Natural killer cell (primary cell): ENCODE measurements around the gene SMAD7. TPM values are rescaled to one million over a fixed set of nuclear protein-coding genes. Genes with fewer than 3 reads are reported as not detected.

Source experiments
- ATAC-seq, 3 donors: fragments of 150-1000 bp in 2 of 3; fragments of 200-7000 bp in 1 of 3; cut with Tn5 transposase; 1 replicate in 1 of 3; 2 replicates in 2 of 3; pipeline ENCODE4 v1.10.0; 2021; ENCODE audit warnings: mild to moderate bottlenecking in 2 of 3, moderate library complexity in 2 of 3
- DNase-seq, 2 donors: peaks; one replicate each; pipeline versions ENCODE4 v3.0.0 to v3.0.0-alpha.2; 2013 to 2021; ENCODE audit warnings: mixed read lengths in 1 of 2
- H3K27ac ChIP-seq: one replicate; pipeline ENCODE4 v1.5.1; 2013; ENCODE audit warnings: mild to moderate bottlenecking, low read length
- H3K27me3 ChIP-seq: one replicate; pipeline ENCODE4 v1.6.1; 2013; ENCODE audit warnings: low read length; ENCODE audit not compliant: control insufficient read depth, insufficient read depth
- H3K36me3 ChIP-seq: one replicate; pipeline ENCODE4 v1.6.1; 2013; ENCODE audit warnings: low read length; ENCODE audit not compliant: control insufficient read depth, insufficient read depth
- H3K4me1 ChIP-seq: one replicate; pipeline ENCODE4 v1.6.1; 2013; ENCODE audit warnings: low read length; ENCODE audit not compliant: control insufficient read depth, insufficient read depth
- H3K4me3 ChIP-seq: one replicate; pipeline ENCODE4 v1.5.1; 2013; ENCODE audit warnings: low read length
- H3K9me3 ChIP-seq: one replicate; pipeline ENCODE4 v1.6.1; 2013; ENCODE audit warnings: low read length; ENCODE audit not compliant: control insufficient read depth, insufficient read depth
- H3K27ac Mint-ChIP-seq, 2 donors: one replicate each; pipeline ENCODE4 v1.8.0; 2022; ENCODE audit warnings: mild to moderate bottlenecking in 2 of 2, mixed read lengths in 2 of 2, moderate library complexity in 1 of 2
- H3K27me3 Mint-ChIP-seq, 2 donors: one replicate each; pipeline ENCODE4 v1.8.0; 2022; ENCODE audit warnings: low read depth in 2 of 2, mixed read lengths in 2 of 2
- H3K36me3 Mint-ChIP-seq: one replicate; pipeline ENCODE4 v1.8.0; 2022; ENCODE audit warnings: mixed read lengths
- H3K4me1 Mint-ChIP-seq, 2 donors: one replicate each; pipeline ENCODE4 v1.8.0; 2022; ENCODE audit warnings: mixed read lengths in 2 of 2
- H3K4me3 Mint-ChIP-seq: one replicate; pipeline ENCODE4 v1.8.0; 2022; ENCODE audit warnings: mild to moderate bottlenecking, moderate library complexity, mixed read lengths
- H3K9me3 Mint-ChIP-seq, 2 donors: one replicate each; pipeline ENCODE4 v1.8.0; 2022; ENCODE audit warnings: mixed read lengths in 2 of 2
- CTCF ChIP-seq: fragments of 200-600 bp; IDR thresholded peaks from one replicate; pipeline ENCODE4 v1.8.0; 2022; ENCODE audit warnings: antibody characterized with exemption
- WGBS: methylation state at CpG from one replicate; pipeline ENCODE4 v1.1.7; 2013; ENCODE audit warnings: missing lambda C conversion rate; ENCODE audit not compliant: insufficient coverage; 5-methylcytosine and 5-hydroxymethylcytosine counted together
- intact Hi-C: fragments of 100-400 bp; cut with micrococcal nuclease; formaldehyde crosslinking; loops from one replicate; pipeline ENCODE4 v1.14.2; 2022
- total RNA-seq, 4 donors: library from RNA; stranded (reverse); fragments of 120-200 nt in 1 of 4; gene quantifications; one replicate each; pipeline versions ENCODE4 v1.2.3 to v1.2.4, GENCODE V29; 2013 to 2022

SMAD7 gene
- total RNA-seq, 3 donors from 2014 or later (not counting 1 experiment from before 2014, with no cell fraction given), result 127 to 204 (median 182) TPM

GRCh38 chr18:48921305-48922225 lies 29.2 kb downstream of the SMAD7 start:
- DNase-seq (peak in 1 of 2 donors; percentile 18), ATAC-seq (no peak)
- TF ChIP-seq CTCF, result no peak
- H3K27me3 ChIP-seq, result no peaks in the 10 kb centered on the region
- no peak overlapping the region for H3K27ac ChIP-seq
- 96% methylated on average over 33 of the region's 34 CpGs for WGBS
- peaks cover 19% of the 10 kb centered on the region for H3K36me3 Mint-ChIP-seq
- no peaks in the 10 kb centered on the region for H3K27me3 Mint-ChIP-seq
- peaks cover 64% of the 10 kb centered on the region for H3K4me1 ChIP-seq
- peaks cover 84 to 90% of the 10 kb centered on the region in 2 donors for H3K4me1 Mint-ChIP-seq
- no peak overlapping the region for H3K4me3 ChIP-seq
- no peaks in the 10 kb centered on the region for H3K9me3 Mint-ChIP-seq
- peak overlapping the region; percentile 62 for H3K4me3 Mint-ChIP-seq
- peaks cover 24% of the 10 kb centered on the region for H3K36me3 ChIP-seq
- H3K27ac Mint-ChIP-seq, result peak overlapping the region; percentile 95 to 96
- no peaks in the 10 kb centered on the region for H3K9me3 ChIP-seq
- intact Hi-C loops, result no loop called here

- intact Hi-C loops, result no loop called here
- no peak overlapping the region for H3K27ac ChIP-seq
- WGBS, result 95% methylated on average over 16 of the region's 16 CpGs
- Mint-ChIP-seq H3K4me3 (peak overlapping the region; percentile 62), H3K27ac (peak overlapping the region; percentile 95 to 96), H3K9me3 (no peaks in the 10 kb centered on the region), H3K4me1 (peaks cover 84 to 87% of the 10 kb centered on the region in 2 donors), H3K27me3 (no peaks in the 10 kb centered on the region), H3K36me3 (peaks cover 19% of the 10 kb centered on the region)
- no peak for ATAC-seq
- no peaks in the 10 kb centered on the region for H3K27me3 ChIP-seq
- TF ChIP-seq CTCF, result no peak
- H3K9me3 ChIP-seq, result no peaks in the 10 kb centered on the region
- DNase-seq, result no peak
- H3K4me3 ChIP-seq, result no peak overlapping the region
- H3K4me1 ChIP-seq, result peaks cover 59% of the 10 kb centered on the region
- peaks cover 24% of the 10 kb centered on the region for H3K36me3 ChIP-seq
These were observed 30.2 kb downstream of the SMAD7 start for GRCh38 chr18:48920408-48921038.

- H3K4me1 ChIP-seq, result peaks cover 50% of the 10 kb centered on the region
- WGBS, result 96% methylated on average over 2 of the region's 3 CpGs
- intact Hi-C loops, result loop anchor here (2.0 to 5.0 kb wide), 2 partner anchors 15 to 37 kb away; no protein-coding TSS in a partner anchor
- no peaks in the 10 kb centered on the region for H3K9me3 ChIP-seq
- peaks cover 19% of the 10 kb centered on the region for H3K36me3 Mint-ChIP-seq
- no peaks in the 10 kb centered on the region for H3K9me3 Mint-ChIP-seq
- H3K4me3 ChIP-seq, result no peak overlapping the region
- H3K36me3 ChIP-seq, result peaks cover 24% of the 10 kb centered on the region
- H3K4me1 Mint-ChIP-seq, result peaks cover 80 to 85% of the 10 kb centered on the region in 2 donors
- H3K27me3 Mint-ChIP-seq, result no peaks in the 10 kb centered on the region
- no peak for TF ChIP-seq CTCF
- no peak overlapping the region for H3K27ac ChIP-seq
- DNase-seq (no peak), ATAC-seq (no peak)
- peak overlapping the region; percentile 66 for H3K4me3 Mint-ChIP-seq
- H3K27me3 ChIP-seq, result no peaks in the 10 kb centered on the region
- H3K27ac Mint-ChIP-seq, result peak overlapping the region; percentile 95 to 96
These were observed 31.2 kb downstream of the SMAD7 start for GRCh38 chr18:48919547-48919946.
